Neural cell (in vitro differentiated cells): Measurements from ENCODE around the gene ARHGEF12. TPM values are rescaled to one million over a fixed set of nuclear protein-coding genes. Genes with fewer than 3 reads are reported as not detected.
A peak's percentile ranks its signal among the peaks of the same experiment; 100 is the strongest.

Experiments
- H2AFZ ChIP-seq: fragments of 200-600, 300-800 bp; sonication (generic), shearing (Covaris generic); 2 replicates; pipeline ENCODE4 v1.6.0; 2014; ENCODE audit warnings: low read depth, mild to moderate bottlenecking, antibody characterized with exemption, low read length, moderate library complexity
- H3F3A ChIP-seq: fragments of 200-600 bp; shearing (Covaris generic); 2 replicates; pipeline ENCODE4 v1.6.1; 2016; ENCODE audit warnings: mild to moderate bottlenecking, moderate library complexity, mixed read lengths, antibody characterized with exemption, low read length; ENCODE audit not compliant: insufficient read depth, poor library complexity, severe bottlenecking
- H3K27ac ChIP-seq: fragments of 200-600, 300-800 bp; sonication (generic), shearing (Covaris generic); 2 replicates; pipeline ENCODE4 v1.5.1; 2014; ENCODE audit warnings: mild to moderate bottlenecking, low read length, moderate library complexity
- H3K27me3 ChIP-seq: fragments of 300-800, 200-600 bp; sonication (generic), shearing (Covaris generic); 2 replicates; pipeline ENCODE4 v1.6.0; 2014; ENCODE audit warnings: mild to moderate bottlenecking, low read depth, low read length, moderate library complexity; ENCODE audit not compliant: insufficient read depth
- H3K36me3 ChIP-seq: fragments of 300-800, 200-600 bp; sonication (generic), shearing (Covaris generic); 2 replicates; pipeline ENCODE4 v1.5.1; 2014; ENCODE audit warnings: mild to moderate bottlenecking, antibody characterized with exemption, low read length, moderate library complexity; ENCODE audit not compliant: insufficient read depth
- H3K4me2 ChIP-seq: fragments of 300-800, 200-600 bp; sonication (generic), shearing (Covaris generic); 2 replicates; pipeline ENCODE4 v1.6.0; 2014; ENCODE audit warnings: mild to moderate bottlenecking, low read length
- H3K4me3 ChIP-seq: fragments of 300-800, 200-600 bp; sonication (generic), shearing (Covaris generic); 2 replicates; pipeline ENCODE4 v1.5.1; 2014; ENCODE audit warnings: mild to moderate bottlenecking, low read length, moderate library complexity
- H3K79me2 ChIP-seq: fragments of 200-600 bp; shearing (Covaris generic); replicated peaks from 2 replicates; pipeline ENCODE4 v1.6.0; 2014; ENCODE audit warnings: mild to moderate bottlenecking, low read length, moderate library complexity; ENCODE audit not compliant: insufficient read depth
- H3K9ac ChIP-seq: fragments of 300-800, 200-600 bp; sonication (generic), shearing (Covaris generic); 2 replicates; pipeline ENCODE4 v1.6.1; 2016; ENCODE audit warnings: mild to moderate bottlenecking, low read length, mixed read lengths
- H3K9me2 ChIP-seq: fragments of 200-600 bp; shearing (Covaris generic); 2 replicates; pipeline ENCODE4 v1.6.1; 2016; ENCODE audit warnings: mild to moderate bottlenecking, low read length, mixed read lengths; ENCODE audit not compliant: insufficient read depth
- H3K9me3 ChIP-seq: fragments of 200-600, 300-800 bp; sonication (generic), shearing (Covaris generic); 2 replicates; pipeline ENCODE4 v1.6.1; 2016; ENCODE audit warnings: mild to moderate bottlenecking, mixed run types, low read length, moderate library complexity, mixed read lengths
- H4K20me1 ChIP-seq: fragments of 200-600 bp; shearing (Covaris generic); 2 replicates; pipeline ENCODE4 v1.6.1; 2016; ENCODE audit warnings: mild to moderate bottlenecking, mixed run types; ENCODE audit not compliant: insufficient read depth
- CTCF ChIP-seq: fragments of 450-650 bp; IDR thresholded peaks from 2 replicates; pipeline ENCODE4 v1.5.1; 2014; ENCODE audit warnings: antibody characterized with exemption, mild to moderate bottlenecking, moderate library complexity; ENCODE audit not compliant: poor library complexity, severe bottlenecking
- EP300 ChIP-seq: fragments of 450-650 bp; conservative IDR thresholded peaks from 2 replicates; pipeline ENCODE4 v1.6.1; 2014; ENCODE audit warnings: antibody characterized with exemption, mild to moderate bottlenecking, moderate library complexity; ENCODE audit not compliant: poor library complexity, severe bottlenecking
- EZH2 ChIP-seq: fragments of 200-600, 300-800 bp; shearing (Covaris generic), sonication (generic); IDR thresholded peaks from 2 replicates; pipeline ENCODE4 v1.6.1; 2014; ENCODE audit warnings: antibody characterized with exemption, low read length, borderline replicate concordance, mild to moderate bottlenecking; ENCODE audit not compliant: insufficient read depth, poor library complexity, severe bottlenecking
- MXI1 ChIP-seq: fragments of 450-650 bp; conservative IDR thresholded peaks from 2 replicates; pipeline ENCODE4 v1.6.1; 2014; ENCODE audit warnings: antibody characterized with exemption, mild to moderate bottlenecking; ENCODE audit not compliant: poor library complexity, severe bottlenecking
- POLR2AphosphoS5 ChIP-seq: IDR thresholded peaks from 2 replicates; pipeline ENCODE4 v1.6.1; 2012
- RAD21 ChIP-seq: fragments of 450-650 bp; conservative IDR thresholded peaks from 2 replicates; pipeline ENCODE4 v1.6.1; 2014; ENCODE audit warnings: antibody characterized with exemption, mild to moderate bottlenecking, moderate library complexity
- REST ChIP-seq: IDR thresholded peaks from 2 replicates; pipeline ENCODE4 v1.6.1; 2012; ENCODE audit warnings: borderline replicate concordance
- SMC3 ChIP-seq: fragments of 450-650 bp; conservative IDR thresholded peaks from 2 replicates; pipeline ENCODE4 v1.6.1; 2014; ENCODE audit warnings: antibody characterized with exemption, mild to moderate bottlenecking, moderate library complexity; ENCODE audit not compliant: poor library complexity
- TAF1 ChIP-seq: IDR thresholded peaks from 2 replicates; pipeline ENCODE4 v1.6.1; 2012; ENCODE audit warnings: low read depth
- polyA plus RNA-seq: library from polyadenylated mRNA; depleted of rRNA; stranded (reverse); fragments of >200 nt; gene quantifications from 2 replicates; pipeline ENCODE4 v1.2.3, GENCODE V29; 2014

Gene ARHGEF12
- polyA plus RNA-seq, 1 donor from 2014 or later = 93.4 TPM

GRCh38 chr11:120515186-120515723 is 179.0 kb downstream of the ARHGEF12 start:
- Histone ChIP-seq H3F3A (no peaks in the 10 kb centered on the region), H3K9ac (no peak overlapping the region), H3K9me2 (no peaks in the 10 kb centered on the region), H4K20me1 (no peaks in the 10 kb centered on the region), H3K4me3 (no peak overlapping the region), H3K27ac (no peak overlapping the region), H3K79me2 (no peaks in the 10 kb centered on the region), H3K4me2 (no peak overlapping the region), H3K27me3 (peaks cover 9% of the 10 kb centered on the region), H2AFZ (no peak overlapping the region), H3K9me3 (no peaks in the 10 kb centered on the region), H3K36me3 (no peaks in the 10 kb centered on the region)
- no peak for TF ChIP-seq EZH2
- TF ChIP-seq TAF1 = no peak
- TF ChIP-seq CTCF = no peak
- TF ChIP-seq MXI1 = no peak
- no peak for TF ChIP-seq POLR2AphosphoS5
- TF ChIP-seq RAD21 = no peak
- TF ChIP-seq REST = no peak
- TF ChIP-seq SMC3 = no peak
- TF ChIP-seq EP300 = no peak

GRCh38 chr11:120516461-120517389 is 180.5 kb downstream of the ARHGEF12 start:
- peak overlapping the region; percentile 28 for H3K4me3 ChIP-seq
- no peak overlapping the region for H3K4me2 ChIP-seq
- H3K9me2 ChIP-seq = no peaks in the 10 kb centered on the region
- peaks cover 9% of the 10 kb centered on the region for H3K27me3 ChIP-seq
- peak overlapping the region; percentile 16 for H3K9ac ChIP-seq
- H3K9me3 ChIP-seq = no peaks in the 10 kb centered on the region
- H3K27ac ChIP-seq = no peak overlapping the region
- H3K36me3 ChIP-seq = no peaks in the 10 kb centered on the region
- no peak overlapping the region for H2AFZ ChIP-seq
- TF ChIP-seq CTCF (peak; percentile 37), EP300 (no peak), MXI1 (no peak), TAF1 (no peak), RAD21 (peak; percentile 51), SMC3 (peak; percentile 54)
- H4K20me1 ChIP-seq = no peaks in the 10 kb centered on the region
- H3K79me2 ChIP-seq = no peaks in the 10 kb centered on the region
- no peaks in the 10 kb centered on the region for H3F3A ChIP-seq
